Measurements from ENCODE around the gene HECA. TPM values are rescaled to one million over a fixed set of nuclear protein-coding genes. Genes with fewer than 3 reads are reported as not detected.

Gene HECA
- total and polyA plus RNA-seq, 2 of the 8 experiments (the other 6 are each of a cell fraction or from before 2014, with no cell fraction given): 2.4 to 9.2 TPM

- no peak for TF ChIP-seq RAD21 (IDR thresholded peaks at IDR 0.05 in 1 of 2, conservative IDR thresholded peaks at IDR 0.05 in 1 of 2; ENCODE audit: low read depth in 2 of 2, low read length in 2 of 2)
- no peak for TF ChIP-seq CHD7 (IDR thresholded peaks at IDR 0.05; ENCODE audit: insufficient replicate concordance, low read length)
- TF ChIP-seq CTBP2 (IDR thresholded peaks at IDR 0.05; ENCODE audit: borderline replicate concordance, insufficient read depth, insufficient read length, low read length): no peak
- TF ChIP-seq SAP30 (IDR thresholded peaks at IDR 0.05; ENCODE audit: insufficient read depth, insufficient replicate concordance, low read length): no peak
These were observed 59.9 kb downstream of the HECA start (continued) for GRCh38 chr6:139194740-139195139.
